Sigmoid colon (tissue), 7 donors: ENCODE data around the gene KAZN. TPM values are rescaled to one million over a fixed set of nuclear protein-coding genes. Genes with fewer than 3 reads are reported as not detected.

Source experiments
- DNase-seq: peaks from one replicate; pipeline ENCODE4 v3.0.0-alpha.2; 2019
- H3K27ac ChIP-seq, 4 donors: fragments of 200-600 bp; sonication (generic); one replicate each; pipeline ENCODE4 v1.5.1; 2016 to 2019; ENCODE audit warnings: mild to moderate bottlenecking in 1 of 4
- H3K27me3 ChIP-seq, 3 donors: fragments of 200-600 bp; sonication (generic); one replicate each; pipeline ENCODE4 v1.5.1; 2019; ENCODE audit warnings: mild to moderate bottlenecking in 1 of 3
- H3K36me3 ChIP-seq, 4 donors: fragments of 200-600 bp; sonication (generic); one replicate each; pipeline ENCODE4 v1.5.1; 2016 to 2019
- H3K4me1 ChIP-seq, 4 donors: fragments of 200-600 bp; sonication (generic); one replicate each; pipeline ENCODE4 v1.5.1; 2017 to 2019
- H3K4me3 ChIP-seq, 4 donors: fragments of 200-600 bp; sonication (generic); one replicate each; pipeline ENCODE4 v1.5.1; 2017 to 2019; ENCODE audit warnings: mild to moderate bottlenecking in 2 of 4, moderate library complexity in 1 of 4
- H3K9me3 ChIP-seq, 4 donors: fragments of 200-600 bp in 3 of 4; sonication (generic) in 3 of 4; one replicate each; pipeline versions ENCODE4 v1.5.1 to v1.6.1; 2013 to 2019
- CTCF ChIP-seq, 4 experiments: fragments of 450-650 bp in 3 of 4; fragments of 200-600 bp in 1 of 4; IDR thresholded peaks; one replicate each; pipeline ENCODE4 v1.5.1; 2016 to 2019; ENCODE audit warnings: antibody characterized with exemption in 4 of 4, mild to moderate bottlenecking in 3 of 4, moderate library complexity in 2 of 4
- EP300 ChIP-seq, 4 donors: sonication (generic); formaldehyde crosslinking; IDR thresholded peaks; one replicate each; pipeline ENCODE4 v1.6.1; 2017; ENCODE audit warnings: antibody characterized with exemption in 4 of 4
- POLR2A ChIP-seq, 2 donors: fragments of 450-650 bp; IDR thresholded peaks; one replicate each; pipeline ENCODE4 v1.6.1; 2016; ENCODE audit warnings: antibody characterized with exemption in 2 of 2, mild to moderate bottlenecking in 2 of 2, moderate library complexity in 2 of 2
- POLR2AphosphoS5 ChIP-seq, 4 donors: sonication (generic); formaldehyde crosslinking; IDR thresholded peaks; one replicate each; pipeline ENCODE4 v1.6.1; 2017; ENCODE audit warnings: antibody characterized with exemption in 4 of 4
- WGBS, 2 donors: extraction: QIAGEN DNeasy Blood & Tissue Kit; methylation state at CpG; one replicate each; pipeline ENCODE4 v1.1.7; 2013; 5-methylcytosine and 5-hydroxymethylcytosine counted together
- intact Hi-C: fragments of 100-400 bp; cut with DNase I; formaldehyde crosslinking; loops from one replicate; pipeline ENCODE4 v1.15.1; 2023
- polyA plus RNA-seq, 3 donors: library from polyadenylated mRNA; stranded (reverse); fragments of 200-250 nt; gene quantifications; one replicate each; pipeline ENCODE4 v1.2.3, GENCODE V29; 2013
- total RNA-seq, 4 donors: library from RNA; depleted of rRNA; stranded (reverse); fragments of >200 nt; gene quantifications; one replicate each; pipeline ENCODE4 v1.1.0, GENCODE V29; 2016
- donor health status: healthy with polysubstance abuse.
- donor health status: Bipolar disorder and iron deficiency.
- donor health status: healthy.

The KAZN gene
- total and polyA plus RNA-seq, 7 donors, result 2.5 to 11.4 (median 5.6) TPM

DNA sequence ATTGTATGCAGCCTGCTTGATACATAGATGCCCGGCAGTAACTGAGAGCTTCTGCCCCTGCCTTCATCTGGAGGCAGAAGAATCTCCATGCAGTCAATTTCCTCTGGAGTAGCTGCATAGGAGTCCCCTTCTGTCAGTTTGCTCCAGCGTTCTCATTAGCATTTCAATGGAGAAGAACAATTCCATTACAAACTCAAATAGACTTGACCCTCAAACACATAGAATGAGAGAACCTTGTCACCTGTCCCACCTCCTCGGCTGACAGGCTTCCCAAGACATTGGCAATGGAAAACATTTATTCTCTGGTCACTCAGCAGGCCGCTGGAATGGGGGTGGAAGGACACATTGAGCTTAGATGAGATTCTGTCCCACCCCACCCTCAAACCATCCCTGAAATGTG is 509.4 kb downstream of the KAZN start:
- no peak for DNase-seq
- H3K36me3 ChIP-seq, result no peaks in the 10 kb centered on the region
- no peak overlapping the region for H3K4me3 ChIP-seq
- no peaks in the 10 kb centered on the region for H3K4me1 ChIP-seq
- TF ChIP-seq POLR2A (IDR thresholded peaks at IDR 0.05) (no peak), CTCF (IDR thresholded peaks at IDR 0.05) (no peak), POLR2AphosphoS5 (IDR thresholded peaks at IDR 0.05) (no peak), EP300 (IDR thresholded peaks at IDR 0.05) (no peak)
- intact Hi-C loops, result no loop called here
- no peak overlapping the region for H3K27ac ChIP-seq
- H3K27me3 ChIP-seq, result peaks cover 0 to 4% (median 0%) of the 10 kb centered on the region in 3 donors
- H3K9me3 ChIP-seq, result no peaks in the 10 kb centered on the region
- whole genome bisulfite sequencing, 2 donors, result 52 to 82% methylated on average over 4 of the region's 4 CpGs

GRCh38 chr1:15110128-15110866 is 511.8 kb downstream of the KAZN start:
- TF ChIP-seq EP300 (IDR thresholded peaks at IDR 0.05) (no peak), POLR2AphosphoS5 (IDR thresholded peaks at IDR 0.05) (no peak), CTCF (IDR thresholded peaks at IDR 0.05) (no peak), POLR2A (IDR thresholded peaks at IDR 0.05) (no peak)
- 78 to 91% methylated on average over 9 of the region's 9 CpGs for WGBS, 2 donors
- Histone ChIP-seq H3K4me3 (no peak overlapping the region), H3K9me3 (no peaks in the 10 kb centered on the region), H3K36me3 (no peaks in the 10 kb centered on the region), H3K27ac (no peak overlapping the region), H3K27me3 (peaks cover 0 to 4% (median 0%) of the 10 kb centered on the region in 3 donors), H3K4me1 (no peaks in the 10 kb centered on the region)
- no peak for DNase-seq
- intact Hi-C loops, result no loop called here

- H3K36me3 ChIP-seq, result no peaks in the 10 kb centered on the region
- no peak overlapping the region for H3K4me3 ChIP-seq
- no peaks in the 10 kb centered on the region for H3K4me1 ChIP-seq
- DNase-seq, result no peak
- peaks cover 0 to 4% (median 0%) of the 10 kb centered on the region in 3 donors for H3K27me3 ChIP-seq
- intact Hi-C loops, result no loop called here
- no peak for TF ChIP-seq POLR2A (IDR thresholded peaks at IDR 0.05)
- TF ChIP-seq CTCF (IDR thresholded peaks at IDR 0.05), result no peak
- TF ChIP-seq POLR2AphosphoS5 (IDR thresholded peaks at IDR 0.05), result no peak
- TF ChIP-seq EP300 (IDR thresholded peaks at IDR 0.05), result no peak
- H3K9me3 ChIP-seq, result no peaks in the 10 kb centered on the region
- H3K27ac ChIP-seq, result no peak overlapping the region
- WGBS, 2 donors, result 89 to 95% methylated on average over 2 of the region's 2 CpGs
Measured at GRCh38 chr1:15110867-15111230, 512.4 kb downstream of the KAZN start.

GRCh38 chr1:15113146-15113545 is 514.7 kb downstream of the KAZN start:
- no peak for DNase-seq
- Histone ChIP-seq H3K4me3 (no peak overlapping the region), H3K9me3 (no peaks in the 10 kb centered on the region), H3K36me3 (no peaks in the 10 kb centered on the region), H3K27ac (no peak overlapping the region), H3K4me1 (no peaks in the 10 kb centered on the region), H3K27me3 (no peaks in the 10 kb centered on the region)
- WGBS, 2 donors, result 90 to 95% methylated on average over 5 of the region's 5 CpGs
- intact Hi-C loops, result no loop called here
- no peak for TF ChIP-seq EP300 (IDR thresholded peaks at IDR 0.05)
- TF ChIP-seq POLR2AphosphoS5 (IDR thresholded peaks at IDR 0.05), result no peak
- no peak for TF ChIP-seq POLR2A (IDR thresholded peaks at IDR 0.05)
- no peak for TF ChIP-seq CTCF (IDR thresholded peaks at IDR 0.05)

GRCh38 chr1:15114884-15115283 is 516.4 kb downstream of the KAZN start:
- no peak for DNase-seq
- intact Hi-C loops, result no loop called here
- Histone ChIP-seq H3K27me3 (no peaks in the 10 kb centered on the region), H3K4me3 (no peak overlapping the region), H3K9me3 (no peaks in the 10 kb centered on the region), H3K36me3 (no peaks in the 10 kb centered on the region), H3K4me1 (no peaks in the 10 kb centered on the region), H3K27ac (no peak overlapping the region)
- 93 to 95% methylated on average over 13 of the region's 13 CpGs for WGBS, 2 donors
- TF ChIP-seq POLR2A (IDR thresholded peaks at IDR 0.05) (no peak), POLR2AphosphoS5 (IDR thresholded peaks at IDR 0.05) (no peak), CTCF (IDR thresholded peaks at IDR 0.05) (no peak), EP300 (IDR thresholded peaks at IDR 0.05) (no peak)
